NB4 (cell line): ENCODE results near the gene VWA3B.

Experiments used
- MYC ChIP-seq: IDR thresholded peaks from 2 replicates; pipeline ENCODE4 v1.6.1; 2011; ENCODE audit warnings: low read depth, low read length
- POLR2A ChIP-seq: IDR thresholded peaks from 2 replicates; pipeline ENCODE4 v1.6.1; 2011; ENCODE audit warnings: mild to moderate bottlenecking; ENCODE audit not compliant: insufficient read length; ENCODE audit errors: extremely low read depth
- TF ChIP-seq, protein P1 (sequence below): IDR thresholded peaks from one replicate; pipeline ENCODE4 v1.5.1; 2012; ENCODE audit warnings: low read depth, low read length
- TF ChIP-seq, protein P2 (sequence below): IDR thresholded peaks from 2 replicates; pipeline ENCODE4 v1.6.1; 2011; ENCODE audit warnings: low read depth, low read length

DNA sequence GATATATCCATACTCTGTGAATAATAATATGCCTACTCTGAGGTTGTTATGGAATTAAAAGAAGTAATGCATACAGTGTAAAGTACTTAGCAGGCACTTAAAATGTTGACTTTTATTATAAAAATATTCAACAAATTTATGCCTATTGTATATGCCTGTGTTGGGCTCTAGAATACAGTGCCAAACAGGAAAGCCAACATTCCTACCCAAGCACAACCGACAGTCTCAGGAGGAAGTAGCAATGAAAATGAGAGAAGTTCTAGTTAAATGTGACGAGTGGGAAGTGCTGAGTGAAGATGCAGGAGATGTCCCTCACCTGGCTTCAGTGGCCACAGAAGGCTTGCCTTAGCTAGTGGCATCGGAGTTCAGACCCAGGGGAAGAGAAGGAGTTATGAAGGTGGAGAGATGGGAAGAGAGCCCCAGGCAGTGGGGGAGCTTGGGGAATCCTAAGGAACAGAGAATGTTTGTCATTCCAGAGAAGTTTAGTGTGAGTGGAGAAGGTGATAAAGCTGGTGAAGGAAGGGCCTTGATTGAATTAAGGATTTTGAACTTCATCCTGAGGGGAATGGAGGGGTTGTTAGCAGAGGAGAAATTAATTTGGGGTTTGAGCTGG lies 153.9 kb downstream of the VWA3B start:
- TF ChIP-seq, protein P1, sequence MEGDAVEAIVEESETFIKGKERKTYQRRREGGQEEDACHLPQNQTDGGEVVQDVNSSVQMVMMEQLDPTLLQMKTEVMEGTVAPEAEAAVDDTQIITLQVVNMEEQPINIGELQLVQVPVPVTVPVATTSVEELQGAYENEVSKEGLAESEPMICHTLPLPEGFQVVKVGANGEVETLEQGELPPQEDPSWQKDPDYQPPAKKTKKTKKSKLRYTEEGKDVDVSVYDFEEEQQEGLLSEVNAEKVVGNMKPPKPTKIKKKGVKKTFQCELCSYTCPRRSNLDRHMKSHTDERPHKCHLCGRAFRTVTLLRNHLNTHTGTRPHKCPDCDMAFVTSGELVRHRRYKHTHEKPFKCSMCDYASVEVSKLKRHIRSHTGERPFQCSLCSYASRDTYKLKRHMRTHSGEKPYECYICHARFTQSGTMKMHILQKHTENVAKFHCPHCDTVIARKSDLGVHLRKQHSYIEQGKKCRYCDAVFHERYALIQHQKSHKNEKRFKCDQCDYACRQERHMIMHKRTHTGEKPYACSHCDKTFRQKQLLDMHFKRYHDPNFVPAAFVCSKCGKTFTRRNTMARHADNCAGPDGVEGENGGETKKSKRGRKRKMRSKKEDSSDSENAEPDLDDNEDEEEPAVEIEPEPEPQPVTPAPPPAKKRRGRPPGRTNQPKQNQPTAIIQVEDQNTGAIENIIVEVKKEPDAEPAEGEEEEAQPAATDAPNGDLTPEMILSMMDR = no peak
- TF ChIP-seq POLR2A (no peak), MYC (no peak)
- TF ChIP-seq, protein P2, sequence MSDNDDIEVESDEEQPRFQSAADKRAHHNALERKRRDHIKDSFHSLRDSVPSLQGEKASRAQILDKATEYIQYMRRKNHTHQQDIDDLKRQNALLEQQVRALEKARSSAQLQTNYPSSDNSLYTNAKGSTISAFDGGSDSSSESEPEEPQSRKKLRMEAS = no peak
